Skeletal muscle satellite cell (primary cell): Measurements from ENCODE around the gene RABGAP1.

ENCODE experiments used
- H3K27me3 ChIP-seq: 2 replicates; pipeline ENCODE4 v1.7.0; 2013; ENCODE audit warnings: low read length; ENCODE audit not compliant: control insufficient read depth, insufficient read depth
- H3K36me3 ChIP-seq: 2 replicates; pipeline ENCODE4 v1.7.0; 2013; ENCODE audit warnings: mild to moderate bottlenecking, control low read depth, low read length; ENCODE audit not compliant: insufficient read depth
- H3K4me1 ChIP-seq: 2 replicates; pipeline ENCODE4 v1.7.0; 2013; ENCODE audit warnings: low read length; ENCODE audit not compliant: control insufficient read depth, insufficient read depth
- H3K4me2 ChIP-seq: 2 replicates; pipeline ENCODE4 v1.7.0; 2013; ENCODE audit warnings: mild to moderate bottlenecking, low read length
- H3K4me3 ChIP-seq: 2 replicates; pipeline ENCODE4 v1.7.0; 2013; ENCODE audit warnings: low read length
- H3K9ac ChIP-seq: 2 replicates; pipeline ENCODE4 v1.7.0; 2013; ENCODE audit warnings: mild to moderate bottlenecking, low read depth, low read length, moderate library complexity
- H3K9me3 ChIP-seq: replicated peaks from 2 replicates; pipeline ENCODE4 v1.7.0; 2013; ENCODE audit warnings: mild to moderate bottlenecking, control low read depth, low read length

The RABGAP1 gene

DNA sequence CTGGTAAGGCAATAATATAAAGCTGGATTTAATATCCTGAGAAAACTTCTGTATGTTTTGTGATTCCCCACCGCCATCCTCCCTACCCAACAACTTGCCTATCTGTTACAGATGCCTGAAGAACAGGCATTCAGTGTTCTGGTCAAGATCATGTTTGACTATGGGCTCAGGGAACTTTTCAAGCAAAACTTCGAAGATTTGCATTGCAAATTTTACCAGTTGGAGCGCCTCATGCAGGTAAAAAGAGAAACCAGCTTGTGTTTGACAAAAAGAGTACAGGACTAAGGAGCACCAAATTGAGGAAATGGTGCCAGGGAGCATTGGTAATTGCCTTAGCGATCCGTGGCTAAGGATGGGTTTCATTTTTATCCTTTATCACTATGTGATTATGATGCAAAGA is 132.6 kb downstream of the RABGAP1 start:
- Histone ChIP-seq H3K27me3 (no peaks in the 10 kb centered on the region), H3K4me2 (peak overlapping the region; percentile 2), H3K36me3 (peaks cover 9% of the 10 kb centered on the region), H3K4me1 (peaks cover 27% of the 10 kb centered on the region), H3K4me3 (no peak overlapping the region), H3K9me3 (no peaks in the 10 kb centered on the region), H3K9ac (peak overlapping the region; percentile 34)

- no peak overlapping the region for H3K4me3 ChIP-seq
- peak overlapping the region; percentile 34 for H3K9ac ChIP-seq
- peaks cover 9% of the 10 kb centered on the region for H3K36me3 ChIP-seq
Observed at GRCh38 chr9:123073991-123074422, 133.2 kb downstream of the RABGAP1 start.

GRCh38 chr9:123074628-123075027 is 133.8 kb downstream of the RABGAP1 start:
- peaks cover 13% of the 10 kb centered on the region for H3K36me3 ChIP-seq
- H3K9me3 ChIP-seq = no peaks in the 10 kb centered on the region
- no peak overlapping the region for H3K4me3 ChIP-seq
- H3K4me1 ChIP-seq = peaks cover 20% of the 10 kb centered on the region
- H3K4me2 ChIP-seq = no peak overlapping the region
- H3K27me3 ChIP-seq = no peaks in the 10 kb centered on the region
- peak overlapping the region; percentile 10 for H3K9ac ChIP-seq

More at GRCh38 chr9:123073991-123074422, 133.2 kb downstream of the RABGAP1 start:
- Histone ChIP-seq H3K4me2 (peak overlapping the region; percentile 2), H3K27me3 (no peaks in the 10 kb centered on the region), H3K4me1 (peaks cover 24% of the 10 kb centered on the region), H3K9me3 (no peaks in the 10 kb centered on the region)

DNA sequence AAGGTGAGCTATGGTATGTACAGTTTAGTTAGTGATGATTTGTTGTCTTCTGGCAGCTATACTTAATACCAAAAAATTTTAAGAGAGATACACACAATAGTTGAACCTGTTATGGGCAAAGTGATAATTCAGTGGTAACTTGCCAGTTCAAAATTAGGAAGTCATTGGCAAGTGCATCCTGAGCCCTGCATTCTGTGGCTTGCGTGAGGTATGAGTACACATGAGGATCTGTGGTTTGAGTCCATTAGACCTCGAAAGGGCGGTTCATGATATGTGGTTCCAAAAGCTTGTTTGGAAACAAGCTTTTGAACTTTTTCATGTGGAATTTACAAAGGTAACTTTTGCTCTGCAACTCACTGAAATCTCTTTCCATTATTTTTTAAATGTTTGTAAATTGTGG is 139.6 kb downstream of the RABGAP1 start:
- no peak overlapping the region for H3K9ac ChIP-seq
- no peaks in the 10 kb centered on the region for H3K27me3 ChIP-seq
- H3K4me1 ChIP-seq = no peaks in the 10 kb centered on the region
- no peaks in the 10 kb centered on the region for H3K9me3 ChIP-seq
- H3K4me2 ChIP-seq = no peak overlapping the region
- peaks cover 38% of the 10 kb centered on the region for H3K36me3 ChIP-seq
- no peak overlapping the region for H3K4me3 ChIP-seq

GRCh38 chr9:123081824-123082223 is 141.0 kb downstream of the RABGAP1 start:
- Histone ChIP-seq H3K27me3 (no peaks in the 10 kb centered on the region), H3K36me3 (peaks cover 42% of the 10 kb centered on the region), H3K4me3 (no peak overlapping the region), H3K4me2 (no peak overlapping the region), H3K9ac (no peak overlapping the region), H3K9me3 (no peaks in the 10 kb centered on the region), H3K4me1 (no peaks in the 10 kb centered on the region)

GRCh38 chr9:123083680-123084079 is 142.9 kb downstream of the RABGAP1 start:
- no peak overlapping the region for H3K4me3 ChIP-seq
- no peak overlapping the region for H3K4me2 ChIP-seq
- H3K9ac ChIP-seq = no peak overlapping the region
- H3K27me3 ChIP-seq = no peaks in the 10 kb centered on the region
- peaks cover 53% of the 10 kb centered on the region for H3K36me3 ChIP-seq
- no peaks in the 10 kb centered on the region for H3K4me1 ChIP-seq
- no peaks in the 10 kb centered on the region for H3K9me3 ChIP-seq

GRCh38 chr9:123084256-123084655 is 143.4 kb downstream of the RABGAP1 start:
- Histone ChIP-seq H3K4me3 (no peak overlapping the region), H3K9me3 (no peaks in the 10 kb centered on the region), H3K36me3 (peaks cover 54% of the 10 kb centered on the region), H3K27me3 (no peaks in the 10 kb centered on the region), H3K9ac (no peak overlapping the region), H3K4me1 (no peaks in the 10 kb centered on the region), H3K4me2 (no peak overlapping the region)

GRCh38 chr9:123085916-123086315 is 145.1 kb downstream of the RABGAP1 start:
- Histone ChIP-seq H3K4me1 (no peaks in the 10 kb centered on the region), H3K36me3 (peaks cover 58% of the 10 kb centered on the region), H3K9ac (no peak overlapping the region), H3K27me3 (no peaks in the 10 kb centered on the region), H3K9me3 (no peaks in the 10 kb centered on the region), H3K4me2 (no peak overlapping the region), H3K4me3 (no peak overlapping the region)

GRCh38 chr9:123087359-123087888 is 146.6 kb downstream of the RABGAP1 start:
- no peaks in the 10 kb centered on the region for H3K27me3 ChIP-seq
- H3K36me3 ChIP-seq = peaks cover 62% of the 10 kb centered on the region
- H3K4me2 ChIP-seq = no peak overlapping the region
- H3K4me1 ChIP-seq = peaks cover 4% of the 10 kb centered on the region
- H3K9ac ChIP-seq = no peak overlapping the region
- H3K9me3 ChIP-seq = no peaks in the 10 kb centered on the region
- no peak overlapping the region for H3K4me3 ChIP-seq

GRCh38 chr9:123089040-123089439 is 148.2 kb downstream of the RABGAP1 start:
- Histone ChIP-seq H3K9me3 (no peaks in the 10 kb centered on the region), H3K27me3 (no peaks in the 10 kb centered on the region), H3K4me1 (peaks cover 4% of the 10 kb centered on the region), H3K36me3 (peaks cover 70% of the 10 kb centered on the region), H3K4me3 (no peak overlapping the region), H3K4me2 (no peak overlapping the region), H3K9ac (no peak overlapping the region)

GRCh38 chr9:123089790-123090189 is 149.0 kb downstream of the RABGAP1 start:
- Histone ChIP-seq H3K9ac (no peak overlapping the region), H3K4me3 (no peak overlapping the region), H3K27me3 (no peaks in the 10 kb centered on the region), H3K4me2 (no peak overlapping the region), H3K4me1 (peaks cover 4% of the 10 kb centered on the region), H3K9me3 (no peaks in the 10 kb centered on the region), H3K36me3 (peaks cover 66% of the 10 kb centered on the region)

GRCh38 chr9:123090198-123090896 is 149.5 kb downstream of the RABGAP1 start:
- Histone ChIP-seq H3K4me3 (no peak overlapping the region), H3K36me3 (peaks cover 60% of the 10 kb centered on the region), H3K9me3 (no peaks in the 10 kb centered on the region), H3K9ac (no peak overlapping the region), H3K4me1 (peaks cover 4% of the 10 kb centered on the region), H3K4me2 (no peak overlapping the region), H3K27me3 (no peaks in the 10 kb centered on the region)
